HEK293 (cell line): ENCODE measurements around the gene PPP1R14B.

Experiments used
- AEBP2 ChIP-seq: fragments of 450-650 bp; formaldehyde crosslinking; IDR thresholded peaks from 2 replicates; pipeline ENCODE4 v1.5.1; 2016; ENCODE audit warnings: missing biosample characterization, missing genetic modification characterization, borderline replicate concordance
- GLIS1 ChIP-seq: fragments of 450-650 bp; formaldehyde crosslinking; IDR thresholded peaks from 2 replicates; pipeline ENCODE4 v1.5.1; 2016; ENCODE audit warnings: missing biosample characterization, missing genetic modification characterization
- HOXA7 ChIP-seq: sonication (generic); formaldehyde crosslinking; IDR thresholded peaks from 2 replicates; pipeline ENCODE4 v1.8.1; 2022; ENCODE audit warnings: missing genetic modification reagents, borderline replicate concordance
- KLF1 ChIP-seq: fragments of 450-650 bp; formaldehyde crosslinking; IDR thresholded peaks from 2 replicates; pipeline ENCODE4 v1.5.1; 2016; ENCODE audit warnings: missing biosample characterization, missing genetic modification characterization
- KLF10 ChIP-seq: fragments of 450-650 bp; IDR thresholded peaks from 2 replicates; pipeline ENCODE4 v1.5.1; 2018; ENCODE audit warnings: missing biosample characterization, mild to moderate bottlenecking, missing genetic modification characterization
- KLF9 ChIP-seq: fragments of 450-650 bp; formaldehyde crosslinking; IDR thresholded peaks from 2 replicates; pipeline ENCODE4 v1.5.1; 2016; ENCODE audit warnings: missing biosample characterization, missing genetic modification characterization, low read depth
- MEIS1 ChIP-seq: sonication (generic); formaldehyde crosslinking; IDR thresholded peaks from 2 replicates; pipeline ENCODE4 v1.8.1; 2022; ENCODE audit warnings: missing genetic modification reagents, mild to moderate bottlenecking, borderline replicate concordance
- OSR2 ChIP-seq: fragments of 450-650 bp; formaldehyde crosslinking; IDR thresholded peaks from 2 replicates; pipeline ENCODE4 v1.5.1; 2016; ENCODE audit warnings: missing biosample characterization, missing genetic modification characterization
- SCRT2 ChIP-seq: fragments of 450-650 bp; formaldehyde crosslinking; IDR thresholded peaks from 2 replicates; pipeline ENCODE4 v1.5.1; 2016; ENCODE audit warnings: missing biosample characterization, missing genetic modification characterization
- SP2 ChIP-seq: fragments of 450-650 bp; formaldehyde crosslinking; IDR thresholded peaks from 2 replicates; pipeline ENCODE4 v1.5.1; 2016; ENCODE audit warnings: missing biosample characterization, missing genetic modification characterization
- SP3 ChIP-seq: fragments of 450-650 bp; formaldehyde crosslinking; IDR thresholded peaks from 2 replicates; pipeline ENCODE4 v1.5.1; 2016; ENCODE audit warnings: missing biosample characterization, missing genetic modification characterization
- WT1 ChIP-seq: fragments of 450-650 bp; formaldehyde crosslinking; IDR thresholded peaks from 2 replicates; pipeline ENCODE4 v1.5.1; 2016; ENCODE audit warnings: missing biosample characterization, missing genetic modification characterization
- ZBTB10 ChIP-seq: fragments of 450-650 bp; formaldehyde crosslinking; IDR thresholded peaks from 2 replicates; pipeline ENCODE4 v1.5.1; 2016; ENCODE audit warnings: missing biosample characterization, missing genetic modification characterization
- ZBTB8A ChIP-seq: fragments of 450-650 bp; formaldehyde crosslinking; IDR thresholded peaks from 2 replicates; pipeline ENCODE4 v1.5.1; 2016; ENCODE audit warnings: missing biosample characterization, missing genetic modification characterization
- ZIC2 ChIP-seq: fragments of 450-650 bp; formaldehyde crosslinking; IDR thresholded peaks from 2 replicates; pipeline ENCODE4 v1.5.1; 2016; ENCODE audit warnings: missing biosample characterization, missing genetic modification characterization
- ZNF112 ChIP-seq: fragments of 450-650 bp; formaldehyde crosslinking; IDR thresholded peaks from 2 replicates; pipeline ENCODE4 v1.5.0; 2017; ENCODE audit warnings: missing biosample characterization, missing genetic modification characterization
- ZNF133 ChIP-seq: fragments of 450-650 bp; formaldehyde crosslinking; IDR thresholded peaks from 2 replicates; pipeline ENCODE4 v1.5.1; 2016; ENCODE audit warnings: missing biosample characterization, missing genetic modification characterization
- ZNF202 ChIP-seq: fragments of 450-650 bp; formaldehyde crosslinking; IDR thresholded peaks from 2 replicates; pipeline ENCODE4 v1.5.1; 2016; ENCODE audit warnings: missing biosample characterization, missing genetic modification characterization, borderline replicate concordance
- ZNF335 ChIP-seq: fragments of 450-650 bp; formaldehyde crosslinking; conservative IDR thresholded peaks from 2 replicates; pipeline ENCODE4 v1.5.1; 2016; ENCODE audit warnings: missing biosample characterization, missing genetic modification characterization
- ZNF354C ChIP-seq: fragments of 450-650 bp; formaldehyde crosslinking; IDR thresholded peaks from 2 replicates; pipeline ENCODE4 v1.5.1; 2016; ENCODE audit warnings: missing biosample characterization, missing genetic modification characterization, low read depth, borderline replicate concordance
- ZNF394 ChIP-seq: fragments of 450-650 bp; formaldehyde crosslinking; IDR thresholded peaks from 2 replicates; pipeline ENCODE4 v1.5.1; 2016; ENCODE audit warnings: missing biosample characterization, missing genetic modification characterization, mild to moderate bottlenecking, moderate library complexity, borderline replicate concordance
- ZNF513 ChIP-seq: fragments of 450-650 bp; IDR thresholded peaks from 2 replicates; pipeline ENCODE4 v1.5.1; 2018; ENCODE audit warnings: missing biosample characterization, missing genetic modification characterization
- ZNF521 ChIP-seq: fragments of 450-650 bp; formaldehyde crosslinking; IDR thresholded peaks from 2 replicates; pipeline ENCODE4 v1.5.1; 2017; ENCODE audit warnings: missing biosample characterization, mild to moderate bottlenecking, missing genetic modification characterization
- ZNF529 ChIP-seq: fragments of 450-650 bp; formaldehyde crosslinking; IDR thresholded peaks from 2 replicates; pipeline ENCODE4 v1.5.1; 2017; ENCODE audit warnings: missing genetic modification characterization, missing biosample characterization; ENCODE audit not compliant: insufficient replicate concordance
- ZNF600 ChIP-seq: fragments of 450-650 bp; formaldehyde crosslinking; IDR thresholded peaks from 2 replicates; pipeline ENCODE4 v1.5.1; 2016; ENCODE audit warnings: missing biosample characterization, missing genetic modification characterization
- ZNF610 ChIP-seq: fragments of 450-650 bp; formaldehyde crosslinking; IDR thresholded peaks from 2 replicates; pipeline ENCODE4 v1.5.1; 2016; ENCODE audit warnings: missing biosample characterization, missing genetic modification characterization, borderline replicate concordance
- ZNF692 ChIP-seq: fragments of 450-650 bp; formaldehyde crosslinking; IDR thresholded peaks from 2 replicates; pipeline ENCODE4 v1.5.1; 2016; ENCODE audit warnings: missing biosample characterization, missing genetic modification characterization
- ZNF830 ChIP-seq: fragments of 450-650 bp; IDR thresholded peaks from 2 replicates; pipeline ENCODE4 v1.5.0; 2018; ENCODE audit warnings: missing biosample characterization, missing genetic modification characterization, low read depth, mild to moderate bottlenecking, moderate library complexity
- TF ChIP-seq, protein P1 (sequence below): fragments of 450-650 bp; formaldehyde crosslinking; IDR thresholded peaks from 2 replicates; pipeline ENCODE4 v1.5.1; 2016; ENCODE audit warnings: missing biosample characterization, missing genetic modification characterization, low read depth
- TF ChIP-seq, protein P2 (sequence below): fragments of 450-650 bp; formaldehyde crosslinking; optimal IDR thresholded peaks from 2 replicates; pipeline ENCODE3; 2016; ENCODE audit warnings: missing biosample characterization, mild to moderate bottlenecking, missing genetic modification characterization

PPP1R14B gene

GRCh38 chr11:64234647-64235379 is 11.9 kb downstream of the PPP1R14B start (continued):
- TF ChIP-seq ZBTB10 = no peak
- TF ChIP-seq ZBTB8A = peak; percentile 90
- no peak for TF ChIP-seq HOXA7
- peak; percentile 60 for TF ChIP-seq SP3
- TF ChIP-seq KLF1 = peak; percentile 84
- TF ChIP-seq ZNF513 (tag by site-specific recombination) = no peak
- TF ChIP-seq ZNF354C (tag by site-specific recombination) = no peak
- TF ChIP-seq ZNF692 = no peak
- no peak for TF ChIP-seq MEIS1 (CRISPR knock-in tag)
- TF ChIP-seq KLF9 (tag by site-specific recombination) = peak; percentile 45
- peak; percentile 78 for TF ChIP-seq ZIC2 (tag by site-specific recombination)
- TF ChIP-seq, protein P1, sequence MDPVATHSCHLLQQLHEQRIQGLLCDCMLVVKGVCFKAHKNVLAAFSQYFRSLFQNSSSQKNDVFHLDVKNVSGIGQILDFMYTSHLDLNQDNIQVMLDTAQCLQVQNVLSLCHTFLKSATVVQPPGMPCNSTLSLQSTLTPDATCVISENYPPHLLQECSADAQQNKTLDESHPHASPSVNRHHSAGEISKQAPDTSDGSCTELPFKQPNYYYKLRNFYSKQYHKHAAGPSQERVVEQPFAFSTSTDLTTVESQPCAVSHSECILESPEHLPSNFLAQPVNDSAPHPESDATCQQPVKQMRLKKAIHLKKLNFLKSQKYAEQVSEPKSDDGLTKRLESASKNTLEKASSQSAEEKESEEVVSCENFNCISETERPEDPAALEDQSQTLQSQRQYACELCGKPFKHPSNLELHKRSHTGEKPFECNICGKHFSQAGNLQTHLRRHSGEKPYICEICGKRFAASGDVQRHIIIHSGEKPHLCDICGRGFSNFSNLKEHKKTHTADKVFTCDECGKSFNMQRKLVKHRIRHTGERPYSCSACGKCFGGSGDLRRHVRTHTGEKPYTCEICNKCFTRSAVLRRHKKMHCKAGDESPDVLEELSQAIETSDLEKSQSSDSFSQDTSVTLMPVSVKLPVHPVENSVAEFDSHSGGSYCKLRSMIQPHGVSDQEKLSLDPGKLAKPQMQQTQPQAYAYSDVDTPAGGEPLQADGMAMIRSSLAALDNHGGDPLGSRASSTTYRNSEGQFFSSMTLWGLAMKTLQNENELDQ (tag by site-specific recombination) = no peak
- no peak for TF ChIP-seq ZNF830 (tag by site-specific recombination)
- no peak for TF ChIP-seq OSR2 (tag by site-specific recombination)
- TF ChIP-seq ZNF335 (tag by site-specific recombination) = peak; percentile 57
- TF ChIP-seq ZNF610 (tag by site-specific recombination) = no peak
- TF ChIP-seq ZNF133 = no peak
- TF ChIP-seq GLIS1 (tag by site-specific recombination) = peak; percentile 21; the same call in 1 of the 2 replicates
- TF ChIP-seq ZNF112 = no peak
- TF ChIP-seq ZNF394 (tag by site-specific recombination) = no peak
- TF ChIP-seq SCRT2 (tag by site-specific recombination) = peak; percentile 93
- no peak for TF ChIP-seq ZNF529 (tag by site-specific recombination)
- peak; percentile 73; the same call in 1 of the 2 replicates for TF ChIP-seq KLF10 (tag by site-specific recombination)
- TF ChIP-seq, protein P2, sequence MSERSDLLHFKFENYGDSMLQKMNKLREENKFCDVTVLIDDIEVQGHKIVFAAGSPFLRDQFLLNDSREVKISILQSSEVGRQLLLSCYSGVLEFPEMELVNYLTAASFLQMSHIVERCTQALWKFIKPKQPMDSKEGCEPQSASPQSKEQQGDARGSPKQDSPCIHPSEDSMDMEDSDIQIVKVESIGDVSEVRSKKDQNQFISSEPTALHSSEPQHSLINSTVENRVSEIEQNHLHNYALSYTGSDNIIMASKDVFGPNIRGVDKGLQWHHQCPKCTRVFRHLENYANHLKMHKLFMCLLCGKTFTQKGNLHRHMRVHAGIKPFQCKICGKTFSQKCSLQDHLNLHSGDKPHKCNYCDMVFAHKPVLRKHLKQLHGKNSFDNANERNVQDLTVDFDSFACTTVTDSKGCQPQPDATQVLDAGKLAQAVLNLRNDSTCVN (tag by site-specific recombination) = peak; percentile 59
- 0 out of 2 replicates have a peak, but pooled peaks have one; percentile 17 for TF ChIP-seq SP2 (tag by site-specific recombination)
- no peak for TF ChIP-seq ZNF600
- no peak for TF ChIP-seq ZNF202 (tag by site-specific recombination)
- TF ChIP-seq AEBP2 = no peak
- no peak for TF ChIP-seq WT1 (tag by site-specific recombination)
- TF ChIP-seq ZNF521 (tag by site-specific recombination) = no peak
